IPS DF 6.9 (cell line): ENCODE data around the gene KIF3A.

ENCODE experiments used
- DNase-seq: peaks from one replicate; pipeline ENCODE4 v3.0.0-alpha.2; 2013; ENCODE audit warnings: low read depth, low spot score
- H3K27ac ChIP-seq: one replicate; pipeline ENCODE4 v1.5.1; 2013; ENCODE audit warnings: low read length, control low read depth
- H3K27me3 ChIP-seq: 2 replicates; pipeline ENCODE4 v1.6.1; 2013; ENCODE audit warnings: mild to moderate bottlenecking, low read length; ENCODE audit not compliant: control insufficient read depth, insufficient read depth
- H3K36me3 ChIP-seq: 2 replicates; pipeline ENCODE4 v1.6.1; 2013; ENCODE audit warnings: low read length; ENCODE audit not compliant: control insufficient read depth, insufficient read depth
- H3K4me1 ChIP-seq: 2 replicates; pipeline ENCODE4 v1.6.1; 2013; ENCODE audit warnings: low read length; ENCODE audit not compliant: control insufficient read depth, insufficient read depth
- H3K4me3 ChIP-seq: 2 replicates; pipeline ENCODE4 v1.5.1; 2013; ENCODE audit warnings: mild to moderate bottlenecking, low read length
- H3K9me3 ChIP-seq: 2 replicates; pipeline ENCODE4 v1.6.1; 2013; ENCODE audit warnings: low read length, inconsistent platforms; ENCODE audit not compliant: control insufficient read depth, insufficient read depth
- WGBS: extraction: QIAGEN DNeasy Blood & Tissue Kit; methylation state at CpG from one replicate; pipeline ENCODE4 v1.1.7; 2013; ENCODE audit warnings: mixed read lengths, missing lambda C conversion rate; ENCODE audit not compliant: insufficient read length, insufficient coverage; 5-methylcytosine and 5-hydroxymethylcytosine counted together

Gene KIF3A

GRCh38 chr5:132771503-132771998, 34.2 kb upstream of the KIF3A start:
- peaks cover 4% of the 10 kb centered on the region; the same call in 1 of the 2 replicates for H3K4me1 ChIP-seq
- no peak overlapping the region for H3K27ac ChIP-seq
- no peaks in the 10 kb centered on the region for H3K36me3 ChIP-seq
- H3K9me3 ChIP-seq: no peaks in the 10 kb centered on the region
- H3K4me3 ChIP-seq: no peak overlapping the region
- peaks cover 2% of the 10 kb centered on the region; the same call in 1 of the 2 replicates for H3K27me3 ChIP-seq
- no peak for DNase-seq
- no CpG with 5 or more reads among the region's 8 CpGs for WGBS

- H3K36me3 ChIP-seq: no peaks in the 10 kb centered on the region
- no peaks in the 10 kb centered on the region for H3K27me3 ChIP-seq
- DNase-seq: no peak
- no CpG with 5 or more reads among the region's 8 CpGs for WGBS
- no peaks in the 10 kb centered on the region for H3K9me3 ChIP-seq
- no peak overlapping the region for H3K4me3 ChIP-seq
- no peak overlapping the region for H3K27ac ChIP-seq
- peaks cover 2% of the 10 kb centered on the region; the same call in 1 of the 2 replicates for H3K4me1 ChIP-seq
These were observed 33.3 kb upstream of the KIF3A start for GRCh38 chr5:132770476-132771159.

- H3K9me3 ChIP-seq: no peaks in the 10 kb centered on the region
These were observed 31.1 kb upstream of the KIF3A start for GRCh38 chr5:132768485-132768868.

GRCh38 chr5:132767150-132767549, 29.8 kb upstream of the KIF3A start:
- peaks cover 2% of the 10 kb centered on the region; the same call in 1 of the 2 replicates for H3K4me1 ChIP-seq
- no peaks in the 10 kb centered on the region for H3K36me3 ChIP-seq
- H3K27me3 ChIP-seq: no peaks in the 10 kb centered on the region
- WGBS: no CpG with 5 or more reads among the region's 2 CpGs
- no peaks in the 10 kb centered on the region for H3K9me3 ChIP-seq
- no peak for DNase-seq
- no peak overlapping the region for H3K4me3 ChIP-seq
- no peak overlapping the region for H3K27ac ChIP-seq

More at GRCh38 chr5:132768485-132768868, 31.1 kb upstream of the KIF3A start:
- Histone ChIP-seq H3K4me3 (no peak overlapping the region), H3K36me3 (no peaks in the 10 kb centered on the region), H3K4me1 (peaks cover 2% of the 10 kb centered on the region; the same call in 1 of the 2 replicates), H3K27ac (no peak overlapping the region), H3K27me3 (no peaks in the 10 kb centered on the region)
- no peak for DNase-seq
- no CpG with 5 or more reads among the region's 3 CpGs for WGBS

- H3K4me1 ChIP-seq: peaks cover 2% of the 10 kb centered on the region; the same call in 1 of the 2 replicates
- H3K4me3 ChIP-seq: no peak overlapping the region
- no peaks in the 10 kb centered on the region for H3K36me3 ChIP-seq
- no peak overlapping the region for H3K27ac ChIP-seq
- no peaks in the 10 kb centered on the region for H3K27me3 ChIP-seq
- DNase-seq: no peak
- WGBS: no CpG with 5 or more reads among the region's 1 CpG
- H3K9me3 ChIP-seq: no peaks in the 10 kb centered on the region
These were observed 29.4 kb upstream of the KIF3A start for GRCh38 chr5:132766806-132767055.

GRCh38 chr5:132766020-132766805, 28.9 kb upstream of the KIF3A start:
- H3K36me3 ChIP-seq: no peaks in the 10 kb centered on the region
- no CpG with 5 or more reads among the region's 14 CpGs for WGBS

GRCh38 chr5:132765311-132766019, 28.1 kb upstream of the KIF3A start:
- no peaks in the 10 kb centered on the region for H3K9me3 ChIP-seq
- no peaks in the 10 kb centered on the region for H3K27me3 ChIP-seq
- no peak for DNase-seq
- no CpG with 5 or more reads among the region's 12 CpGs for WGBS
- no peak overlapping the region for H3K27ac ChIP-seq
- no peaks in the 10 kb centered on the region for H3K4me1 ChIP-seq
- no peaks in the 10 kb centered on the region for H3K36me3 ChIP-seq
- no peak overlapping the region for H3K4me3 ChIP-seq

More at GRCh38 chr5:132766020-132766805, 28.9 kb upstream of the KIF3A start:
- Histone ChIP-seq H3K4me1 (peaks cover under 1% of the 10 kb centered on the region; the same call in 1 of the 2 replicates), H3K27ac (no peak overlapping the region), H3K4me3 (no peak overlapping the region), H3K27me3 (no peaks in the 10 kb centered on the region), H3K9me3 (no peaks in the 10 kb centered on the region)
- DNase-seq: no peak

GRCh38 chr5:132764671-132765238, 27.4 kb upstream of the KIF3A start:
- Histone ChIP-seq H3K4me3 (no peak overlapping the region), H3K27ac (no peak overlapping the region), H3K27me3 (no peaks in the 10 kb centered on the region), H3K4me1 (no peaks in the 10 kb centered on the region), H3K9me3 (no peaks in the 10 kb centered on the region), H3K36me3 (no peaks in the 10 kb centered on the region)
- WGBS: no CpG with 5 or more reads among the region's 7 CpGs
- DNase-seq: no peak

- H3K36me3 ChIP-seq: no peaks in the 10 kb centered on the region
These were observed 26.7 kb upstream of the KIF3A start for GRCh38 chr5:132764051-132764450.

More at GRCh38 chr5:132764051-132764450, 26.7 kb upstream of the KIF3A start:
- Histone ChIP-seq H3K9me3 (no peaks in the 10 kb centered on the region), H3K27ac (no peak overlapping the region), H3K4me3 (no peak overlapping the region), H3K4me1 (no peaks in the 10 kb centered on the region), H3K27me3 (no peaks in the 10 kb centered on the region)
- no peak for DNase-seq
- no CpG with 5 or more reads among the region's 10 CpGs for WGBS
